ENCODE measurements around the gene OS9. TPM values are rescaled to one million over a fixed set of nuclear protein-coding genes. Genes with fewer than 3 reads are reported as not detected.

Gene OS9
- total and polyA plus RNA-seq, 2 donors (not counting 3 experiments of a cell fraction or from before 2014, with no cell fraction given): 212 to 561 TPM

DNA sequence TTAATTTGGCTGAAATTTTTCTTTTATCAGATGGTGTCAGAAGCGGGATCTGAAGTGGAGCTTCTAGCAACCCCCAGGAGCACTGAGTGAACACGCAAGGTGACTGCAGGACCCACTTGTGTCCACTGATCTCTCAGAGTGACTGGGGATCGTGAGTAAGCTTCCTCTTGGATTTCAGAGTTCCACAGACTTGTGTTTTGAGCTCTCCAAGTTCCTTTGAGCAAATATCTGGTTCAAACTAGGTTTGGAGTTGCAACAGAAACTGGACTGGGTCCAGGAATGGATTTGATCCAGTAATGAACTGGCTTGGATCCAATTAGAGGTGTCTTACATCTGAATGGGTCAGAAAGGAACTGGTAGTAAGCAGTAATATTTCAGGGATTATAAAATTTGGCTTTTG lies 36.2 kb upstream of the OS9 start:
- Histone ChIP-seq H3K9me1 (replicated peaks; ENCODE audit: control insufficient read depth, extremely low read depth, insufficient read depth, low read length) (no peaks in the 10 kb centered on the region), H3K4me2 (ENCODE audit: insufficient read depth, low read length) (no peak overlapping the region), H4K20me1 (replicated peaks; ENCODE audit: control insufficient read depth, extremely low read depth, insufficient read depth, low read length) (no peaks in the 10 kb centered on the region), H3K9ac (replicated peaks; ENCODE audit: extremely low read depth, insufficient read depth, low read length) (no peak overlapping the region), H3K27me3 (ENCODE audit: control insufficient read depth in 2 of 2, insufficient read depth in 2 of 2, low read length in 2 of 2) (peaks cover 0 to 5% of the 10 kb centered on the region in 2 experiments), H3K9me3 (replicated peaks; ENCODE audit: control insufficient read depth, insufficient read depth, low read length) (no peaks in the 10 kb centered on the region), H3K27ac (ENCODE audit: insufficient read depth, low read depth, low read length) (no peak overlapping the region), H3K79me2 (ENCODE audit: control insufficient read depth, insufficient read depth, low read length) (no peaks in the 10 kb centered on the region), H3K4me1 (ENCODE audit: control insufficient read depth, extremely low read depth, insufficient read depth, low read length) (no peaks in the 10 kb centered on the region), H3K4me3 (replicated peaks in 1 of 3; ENCODE audit: insufficient read depth in 1 of 3, low read depth in 1 of 3, low read length in 3 of 3) (no peak overlapping the region), H3K36me3 (ENCODE audit: control insufficient read depth in 2 of 2, extremely low read depth in 1 of 2, insufficient read depth in 2 of 2, low read length in 2 of 2) (no peaks in the 10 kb centered on the region), H2AFZ (ENCODE audit: low read depth, low read length) (no peak overlapping the region)
- TF ChIP-seq, protein P1, sequence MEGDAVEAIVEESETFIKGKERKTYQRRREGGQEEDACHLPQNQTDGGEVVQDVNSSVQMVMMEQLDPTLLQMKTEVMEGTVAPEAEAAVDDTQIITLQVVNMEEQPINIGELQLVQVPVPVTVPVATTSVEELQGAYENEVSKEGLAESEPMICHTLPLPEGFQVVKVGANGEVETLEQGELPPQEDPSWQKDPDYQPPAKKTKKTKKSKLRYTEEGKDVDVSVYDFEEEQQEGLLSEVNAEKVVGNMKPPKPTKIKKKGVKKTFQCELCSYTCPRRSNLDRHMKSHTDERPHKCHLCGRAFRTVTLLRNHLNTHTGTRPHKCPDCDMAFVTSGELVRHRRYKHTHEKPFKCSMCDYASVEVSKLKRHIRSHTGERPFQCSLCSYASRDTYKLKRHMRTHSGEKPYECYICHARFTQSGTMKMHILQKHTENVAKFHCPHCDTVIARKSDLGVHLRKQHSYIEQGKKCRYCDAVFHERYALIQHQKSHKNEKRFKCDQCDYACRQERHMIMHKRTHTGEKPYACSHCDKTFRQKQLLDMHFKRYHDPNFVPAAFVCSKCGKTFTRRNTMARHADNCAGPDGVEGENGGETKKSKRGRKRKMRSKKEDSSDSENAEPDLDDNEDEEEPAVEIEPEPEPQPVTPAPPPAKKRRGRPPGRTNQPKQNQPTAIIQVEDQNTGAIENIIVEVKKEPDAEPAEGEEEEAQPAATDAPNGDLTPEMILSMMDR (IDR thresholded peaks at IDR 0.05; ENCODE audit: extremely low read depth in 1 of 2, insufficient read depth in 1 of 2, low read depth in 1 of 2, low read length in 2 of 2): no peak
- TF ChIP-seq POLR2A (IDR thresholded peaks at IDR 0.05; ENCODE audit: low read depth, low read length) (no peak), EZH2 (IDR thresholded peaks at IDR 0.05; ENCODE audit: borderline replicate concordance, low read depth, low read length, severe bottlenecking) (no peak), POLR2AphosphoS5 (IDR thresholded peaks at IDR 0.05; ENCODE audit: insufficient read depth, low read depth, low read length) (no peak), MAX (IDR thresholded peaks at IDR 0.05; ENCODE audit: insufficient read depth, insufficient read length) (no peak), FOS (IDR thresholded peaks at IDR 0.05; ENCODE audit: borderline replicate concordance, insufficient read depth, low read length) (no peak), GATA2 (IDR thresholded peaks at IDR 0.05; ENCODE audit: insufficient read depth, insufficient read length, low read depth, low read length) (no peak), MYC (IDR thresholded peaks at IDR 0.05; ENCODE audit: low read depth, low read length) (no peak), JUN (IDR thresholded peaks at IDR 0.05; ENCODE audit: borderline replicate concordance, insufficient read depth, insufficient read length, low read depth) (no peak)
- intact Hi-C loops (cut with micrococcal nuclease): no loop called here
- no TSS peak for BruUV-seq (replicated peaks)
- dilution Hi-C loops (cut with MboI; ENCODE audit: extremely low pct_ligation_motif_present, low sequenced_read_pairs): no loop called here
- ChIA-PET POLR2A (no interaction called here), CTCF (interaction anchor here (0.9 to 2.0 kb wide), 3 partner anchors 13 to 25 kb away, joined by 3 to 7 read pairs (median 5); partner anchors contain the start of gene B4GALNT1)
- DNase-seq (ENCODE audit: low read depth, low spot score) (no peak), FAIRE-seq (no peak)
